Astrocyte (in vitro differentiated cells and primary cell): ENCODE data around the gene CELF2. TPM values are rescaled to one million over a fixed set of nuclear protein-coding genes. Genes with fewer than 3 reads are reported as not detected.

Source experiments
- DNase-seq: peaks from one replicate; pipeline ENCODE4 v3.0.0-alpha.2; 2010; ENCODE audit warnings: low read depth
- FAIRE-seq: peaks from 2 replicates; lab custom pipeline; 2011; peaks lifted over from hg19 to GRCh38; lab: Jason Lieb, UNC
- H2AFZ ChIP-seq: 2 replicates; pipeline ENCODE4 v1.6.0; 2012; ENCODE audit warnings: low read depth, low read length, inconsistent platforms
- H3K27ac ChIP-seq: 2 replicates; pipeline ENCODE4 v1.5.1; 2011; ENCODE audit warnings: low read depth, low read length, inconsistent platforms
- H3K27me3 ChIP-seq: 2 replicates; pipeline ENCODE4 v1.6.0; 2011; ENCODE audit warnings: low read length, inconsistent platforms; ENCODE audit not compliant: insufficient read depth
- H3K36me3 ChIP-seq: 2 replicates; pipeline ENCODE4 v1.5.1; 2011; ENCODE audit warnings: low read length, inconsistent platforms; ENCODE audit not compliant: insufficient read depth
- H3K4me1 ChIP-seq: 2 replicates; pipeline ENCODE4 v1.5.1; 2011; ENCODE audit warnings: low read length, inconsistent platforms; ENCODE audit not compliant: insufficient read depth
- H3K4me2 ChIP-seq: 2 replicates; pipeline ENCODE4 v1.6.0; 2012; ENCODE audit warnings: low read length, inconsistent platforms
- H3K4me3 ChIP-seq: 2 replicates; pipeline ENCODE4 v1.5.1; 2011; ENCODE audit warnings: low read depth, mild to moderate bottlenecking, low read length, inconsistent platforms; ENCODE audit not compliant: insufficient read depth
- H3K79me2 ChIP-seq: 2 replicates; pipeline ENCODE4 v1.6.0; 2012; ENCODE audit warnings: mild to moderate bottlenecking, low read length, inconsistent platforms; ENCODE audit not compliant: insufficient read depth
- H3K9ac ChIP-seq: 2 replicates; pipeline ENCODE4 v1.6.0; 2012; ENCODE audit warnings: mild to moderate bottlenecking, low read length, inconsistent platforms
- H3K9me3 ChIP-seq: 2 replicates; pipeline ENCODE4 v1.5.1; 2012; ENCODE audit warnings: low read depth, mild to moderate bottlenecking, low read length, inconsistent platforms; ENCODE audit not compliant: insufficient read depth
- H4K20me1 ChIP-seq: 2 replicates; pipeline ENCODE4 v1.6.0; 2012; ENCODE audit warnings: low read length, inconsistent platforms; ENCODE audit not compliant: insufficient read depth
- H3K27ac Mint-ChIP-seq: one replicate; pipeline ENCODE4 v1.8.0; 2021; ENCODE audit warnings: mild to moderate bottlenecking, mixed read lengths; ENCODE audit not compliant: unreplicated experiment
- H3K27me3 Mint-ChIP-seq: one replicate; pipeline ENCODE4 v1.8.0; 2021; ENCODE audit warnings: low read depth, mixed read lengths; ENCODE audit not compliant: unreplicated experiment
- H3K36me3 Mint-ChIP-seq: one replicate; pipeline ENCODE4 v1.8.0; 2021; ENCODE audit warnings: low read depth, mixed read lengths; ENCODE audit not compliant: unreplicated experiment
- H3K4me1 Mint-ChIP-seq: one replicate; pipeline ENCODE4 v1.8.0; 2021; ENCODE audit warnings: low read depth, mixed read lengths; ENCODE audit not compliant: unreplicated experiment
- H3K4me3 Mint-ChIP-seq: one replicate; pipeline ENCODE4 v1.8.0; 2021; ENCODE audit warnings: mild to moderate bottlenecking, moderate library complexity, mixed read lengths; ENCODE audit not compliant: unreplicated experiment
- H3K9me3 Mint-ChIP-seq: one replicate; pipeline ENCODE4 v1.8.0; 2021; ENCODE audit warnings: mild to moderate bottlenecking, mixed read lengths; ENCODE audit not compliant: unreplicated experiment
- EZH2 ChIP-seq: IDR thresholded peaks from 2 replicates; pipeline ENCODE4 v1.6.1; 2012; ENCODE audit warnings: mild to moderate bottlenecking, low read length, inconsistent platforms; ENCODE audit not compliant: insufficient read depth
- total RNA-seq: library from RNA; stranded (reverse); gene quantifications from 2 replicates; pipeline ENCODE4 v1.2.1, GENCODE V29; 2021
- TF ChIP-seq, protein P1 (sequence below): IDR thresholded peaks from 2 replicates; pipeline ENCODE4 v1.5.1; 2011; ENCODE audit warnings: low read depth, mild to moderate bottlenecking, inconsistent platforms, low read length, moderate library complexity; ENCODE audit not compliant: insufficient read depth

CELF2 gene
- total RNA-seq, 1 donor from 2014 or later: 76.1 TPM

DNA sequence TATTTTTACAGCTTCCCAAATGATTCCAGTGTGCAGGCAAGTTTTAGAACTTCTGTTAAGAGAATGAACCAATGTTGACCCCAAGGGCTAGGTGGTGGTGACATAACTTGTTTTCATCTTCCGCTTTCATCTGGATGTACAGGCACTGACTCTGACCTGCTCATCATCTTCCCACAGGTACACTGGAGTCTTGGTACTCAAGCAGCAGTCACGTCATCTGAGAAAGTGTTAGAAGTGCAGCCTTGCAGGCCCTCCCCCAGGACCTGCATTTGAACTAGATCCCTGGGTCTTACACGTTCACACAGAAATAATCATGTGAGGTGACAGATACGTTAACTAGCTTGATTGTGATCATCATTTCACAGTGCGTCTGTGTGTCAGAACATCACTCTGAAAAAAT lies 212.2 kb downstream of the CELF2 start:
- no peaks in the 10 kb centered on the region for H3K27me3 Mint-ChIP-seq
- no peaks in the 10 kb centered on the region for H3K36me3 ChIP-seq
- H3K27ac ChIP-seq: no peak overlapping the region
- H2AFZ ChIP-seq: no peak overlapping the region
- H3K4me3 ChIP-seq: no peak overlapping the region
- no peaks in the 10 kb centered on the region for H3K27me3 ChIP-seq
- peaks cover 9% of the 10 kb centered on the region for H3K36me3 Mint-ChIP-seq
- no peak overlapping the region for H3K9ac ChIP-seq
- H3K9me3 Mint-ChIP-seq: no peaks in the 10 kb centered on the region
- DNase-seq (no peak), FAIRE-seq (no peak)
- peaks cover 7% of the 10 kb centered on the region for H3K4me1 Mint-ChIP-seq
- no peak overlapping the region for H3K4me3 Mint-ChIP-seq
- no peaks in the 10 kb centered on the region for H3K4me1 ChIP-seq
- no peaks in the 10 kb centered on the region for H4K20me1 ChIP-seq
- no peaks in the 10 kb centered on the region for H3K79me2 ChIP-seq
- TF ChIP-seq EZH2: no peak
- TF ChIP-seq, protein P1, sequence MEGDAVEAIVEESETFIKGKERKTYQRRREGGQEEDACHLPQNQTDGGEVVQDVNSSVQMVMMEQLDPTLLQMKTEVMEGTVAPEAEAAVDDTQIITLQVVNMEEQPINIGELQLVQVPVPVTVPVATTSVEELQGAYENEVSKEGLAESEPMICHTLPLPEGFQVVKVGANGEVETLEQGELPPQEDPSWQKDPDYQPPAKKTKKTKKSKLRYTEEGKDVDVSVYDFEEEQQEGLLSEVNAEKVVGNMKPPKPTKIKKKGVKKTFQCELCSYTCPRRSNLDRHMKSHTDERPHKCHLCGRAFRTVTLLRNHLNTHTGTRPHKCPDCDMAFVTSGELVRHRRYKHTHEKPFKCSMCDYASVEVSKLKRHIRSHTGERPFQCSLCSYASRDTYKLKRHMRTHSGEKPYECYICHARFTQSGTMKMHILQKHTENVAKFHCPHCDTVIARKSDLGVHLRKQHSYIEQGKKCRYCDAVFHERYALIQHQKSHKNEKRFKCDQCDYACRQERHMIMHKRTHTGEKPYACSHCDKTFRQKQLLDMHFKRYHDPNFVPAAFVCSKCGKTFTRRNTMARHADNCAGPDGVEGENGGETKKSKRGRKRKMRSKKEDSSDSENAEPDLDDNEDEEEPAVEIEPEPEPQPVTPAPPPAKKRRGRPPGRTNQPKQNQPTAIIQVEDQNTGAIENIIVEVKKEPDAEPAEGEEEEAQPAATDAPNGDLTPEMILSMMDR: no peak
- no peak overlapping the region for H3K27ac Mint-ChIP-seq
- H3K9me3 ChIP-seq: no peaks in the 10 kb centered on the region
- no peak overlapping the region for H3K4me2 ChIP-seq

- Histone ChIP-seq H3K27me3 (no peaks in the 10 kb centered on the region), H2AFZ (no peak overlapping the region), H3K9ac (no peak overlapping the region), H3K36me3 (no peaks in the 10 kb centered on the region), H3K4me3 (no peak overlapping the region), H3K27ac (no peak overlapping the region), H3K9me3 (no peaks in the 10 kb centered on the region), H3K79me2 (no peaks in the 10 kb centered on the region), H3K4me1 (no peaks in the 10 kb centered on the region), H3K4me2 (no peak overlapping the region), H4K20me1 (no peaks in the 10 kb centered on the region)
- peaks cover 14% of the 10 kb centered on the region for H3K4me1 Mint-ChIP-seq
- TF ChIP-seq EZH2: no peak
- TF ChIP-seq, protein P1: no peak
- no peak overlapping the region for H3K27ac Mint-ChIP-seq
- no peaks in the 10 kb centered on the region for H3K27me3 Mint-ChIP-seq
- no peak overlapping the region for H3K4me3 Mint-ChIP-seq
- DNase-seq (no peak), FAIRE-seq (no peak)
- H3K9me3 Mint-ChIP-seq: no peaks in the 10 kb centered on the region
- peaks cover 9% of the 10 kb centered on the region for H3K36me3 Mint-ChIP-seq
Observed at GRCh38 chr10:11230498-11231167, 213.0 kb downstream of the CELF2 start.

DNA sequence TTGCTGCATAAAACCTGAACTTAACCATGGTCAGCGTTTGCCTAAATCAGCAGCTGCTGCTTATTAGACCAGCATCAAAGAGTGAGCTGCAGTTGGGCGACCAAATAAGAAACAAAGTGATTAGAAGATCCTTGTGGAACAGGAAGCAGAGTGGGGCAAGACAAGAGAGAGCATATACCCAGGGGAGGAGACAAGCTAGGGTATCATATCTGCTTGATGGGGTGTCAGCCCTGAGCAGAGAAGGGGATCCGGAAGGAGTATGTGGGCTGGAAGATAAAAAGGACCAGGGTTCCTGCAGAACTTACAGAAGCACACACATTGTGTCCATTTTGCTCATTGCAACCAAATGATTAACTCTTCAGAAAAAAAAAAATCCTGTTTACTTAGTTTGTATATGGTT lies 213.6 kb downstream of the CELF2 start:
- FAIRE-seq (no peak), DNase-seq (no peak)
- H3K79me2 ChIP-seq: no peaks in the 10 kb centered on the region
- no peaks in the 10 kb centered on the region for H3K9me3 ChIP-seq
- H3K36me3 ChIP-seq: no peaks in the 10 kb centered on the region
- H3K9me3 Mint-ChIP-seq: no peaks in the 10 kb centered on the region
- no peaks in the 10 kb centered on the region for H3K4me1 ChIP-seq
- H3K9ac ChIP-seq: no peak overlapping the region
- H2AFZ ChIP-seq: no peak overlapping the region
- H3K27me3 ChIP-seq: no peaks in the 10 kb centered on the region
- H3K27me3 Mint-ChIP-seq: no peaks in the 10 kb centered on the region
- no peak overlapping the region for H3K27ac ChIP-seq
- peaks cover 15% of the 10 kb centered on the region for H3K4me1 Mint-ChIP-seq
- TF ChIP-seq, protein P1: no peak
- TF ChIP-seq EZH2: no peak
- no peak overlapping the region for H3K4me3 Mint-ChIP-seq
- H3K4me2 ChIP-seq: no peak overlapping the region
- H3K4me3 ChIP-seq: no peak overlapping the region
- H4K20me1 ChIP-seq: no peaks in the 10 kb centered on the region
- no peak overlapping the region for H3K27ac Mint-ChIP-seq
- peaks cover 6% of the 10 kb centered on the region for H3K36me3 Mint-ChIP-seq
